NCI-H1092 (cell line): ENCODE measurements around the gene DCLK1.

Experiments
- DNase-seq: peaks from one replicate; lab custom pipeline; 2025; lab: John Stamatoyannopoulos, UW

The DCLK1 gene

GRCh38 chr13:35894636-35895035 lies 236.5 kb downstream of the DCLK1 start:
- no peak for DNase-seq

GRCh38 chr13:35892837-35893814 lies 238.1 kb downstream of the DCLK1 start:
- no peak for DNase-seq

- no peak for DNase-seq
Measured at GRCh38 chr13:35891507-35892441, 239.4 kb downstream of the DCLK1 start.

GRCh38 chr13:35889560-35889959 lies 241.6 kb downstream of the DCLK1 start:
- no peak for DNase-seq

GRCh38 chr13:35888981-35889380 lies 242.2 kb downstream of the DCLK1 start:
- DNase-seq: peak; percentile 0

- DNase-seq: peak; percentile 64
Measured at GRCh38 chr13:35888457-35888883, 242.7 kb downstream of the DCLK1 start.

- DNase-seq: no peak
Measured at GRCh38 chr13:35887115-35887666, 244.0 kb downstream of the DCLK1 start.

GRCh38 chr13:35886332-35887114 lies 244.7 kb downstream of the DCLK1 start:
- DNase-seq: no peak

GRCh38 chr13:35884211-35884760 lies 246.9 kb downstream of the DCLK1 start:
- DNase-seq: no peak

GRCh38 chr13:35882722-35883497 lies 248.3 kb downstream of the DCLK1 start:
- DNase-seq: no peak

GRCh38 chr13:35881360-35881759 lies 249.8 kb downstream of the DCLK1 start:
- peak; percentile 2 for DNase-seq

GRCh38 chr13:35879111-35879510 lies 252.1 kb downstream of the DCLK1 start:
- no peak for DNase-seq

GRCh38 chr13:35876601-35877000 lies 254.6 kb downstream of the DCLK1 start:
- no peak for DNase-seq

GRCh38 chr13:35874704-35875103 lies 256.5 kb downstream of the DCLK1 start:
- no peak for DNase-seq

- no peak for DNase-seq
Measured at GRCh38 chr13:35872369-35872768, 258.8 kb downstream of the DCLK1 start.

GRCh38 chr13:35871561-35871960 lies 259.6 kb downstream of the DCLK1 start:
- no peak for DNase-seq

- DNase-seq: no peak
Measured at GRCh38 chr13:35866801-35867200, 264.4 kb downstream of the DCLK1 start.

- DNase-seq: no peak
Measured at GRCh38 chr13:35865341-35866240, 265.6 kb downstream of the DCLK1 start.

- DNase-seq: no peak
Measured at GRCh38 chr13:35860661-35861060, 270.5 kb downstream of the DCLK1 start.
